Neural cell (in vitro differentiated cells): ENCODE results near the gene CATSPERB.

Source experiments
- EZH2 ChIP-seq: fragments of 200-600, 300-800 bp; shearing (Covaris generic), sonication (generic); IDR thresholded peaks from 2 replicates; pipeline ENCODE4 v1.6.1; 2014; ENCODE audit warnings: antibody characterized with exemption, low read length, borderline replicate concordance, mild to moderate bottlenecking; ENCODE audit not compliant: insufficient read depth, poor library complexity, severe bottlenecking
- MXI1 ChIP-seq: fragments of 450-650 bp; conservative IDR thresholded peaks from 2 replicates; pipeline ENCODE4 v1.6.1; 2014; ENCODE audit warnings: antibody characterized with exemption, mild to moderate bottlenecking; ENCODE audit not compliant: poor library complexity, severe bottlenecking
- POLR2AphosphoS5 ChIP-seq: IDR thresholded peaks from 2 replicates; pipeline ENCODE4 v1.6.1; 2012
- SMC3 ChIP-seq: fragments of 450-650 bp; conservative IDR thresholded peaks from 2 replicates; pipeline ENCODE4 v1.6.1; 2014; ENCODE audit warnings: antibody characterized with exemption, mild to moderate bottlenecking, moderate library complexity; ENCODE audit not compliant: poor library complexity
- TAF1 ChIP-seq: IDR thresholded peaks from 2 replicates; pipeline ENCODE4 v1.6.1; 2012; ENCODE audit warnings: low read depth
- TF ChIP-seq, protein P1 (sequence below): fragments of 450-650 bp; IDR thresholded peaks from 2 replicates; pipeline ENCODE4 v1.5.1; 2014; ENCODE audit warnings: antibody characterized with exemption, mild to moderate bottlenecking, moderate library complexity; ENCODE audit not compliant: poor library complexity, severe bottlenecking
- TF ChIP-seq, protein P2 (sequence below): IDR thresholded peaks from 2 replicates; pipeline ENCODE4 v1.6.1; 2012; ENCODE audit warnings: borderline replicate concordance

DNA sequence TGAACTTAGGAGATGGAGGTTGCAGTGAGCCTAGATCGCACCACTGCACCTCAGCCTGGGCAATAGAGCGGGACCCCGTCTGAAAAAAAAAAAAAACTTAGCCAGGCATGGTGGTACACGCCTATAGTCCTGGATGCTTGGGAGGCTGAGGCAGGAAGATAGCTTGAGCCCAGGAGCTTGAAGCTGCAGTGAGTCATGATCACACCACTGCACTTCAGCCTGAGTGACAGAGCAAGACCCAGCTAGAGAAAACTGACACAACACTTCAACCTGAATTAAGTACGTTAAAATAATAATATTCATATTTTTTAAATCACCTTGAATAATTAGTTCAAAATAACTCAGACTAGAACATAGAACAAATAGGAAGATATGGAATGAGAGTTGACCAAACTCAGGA, 5.7 kb upstream of the CATSPERB start:
- TF ChIP-seq, protein P1, sequence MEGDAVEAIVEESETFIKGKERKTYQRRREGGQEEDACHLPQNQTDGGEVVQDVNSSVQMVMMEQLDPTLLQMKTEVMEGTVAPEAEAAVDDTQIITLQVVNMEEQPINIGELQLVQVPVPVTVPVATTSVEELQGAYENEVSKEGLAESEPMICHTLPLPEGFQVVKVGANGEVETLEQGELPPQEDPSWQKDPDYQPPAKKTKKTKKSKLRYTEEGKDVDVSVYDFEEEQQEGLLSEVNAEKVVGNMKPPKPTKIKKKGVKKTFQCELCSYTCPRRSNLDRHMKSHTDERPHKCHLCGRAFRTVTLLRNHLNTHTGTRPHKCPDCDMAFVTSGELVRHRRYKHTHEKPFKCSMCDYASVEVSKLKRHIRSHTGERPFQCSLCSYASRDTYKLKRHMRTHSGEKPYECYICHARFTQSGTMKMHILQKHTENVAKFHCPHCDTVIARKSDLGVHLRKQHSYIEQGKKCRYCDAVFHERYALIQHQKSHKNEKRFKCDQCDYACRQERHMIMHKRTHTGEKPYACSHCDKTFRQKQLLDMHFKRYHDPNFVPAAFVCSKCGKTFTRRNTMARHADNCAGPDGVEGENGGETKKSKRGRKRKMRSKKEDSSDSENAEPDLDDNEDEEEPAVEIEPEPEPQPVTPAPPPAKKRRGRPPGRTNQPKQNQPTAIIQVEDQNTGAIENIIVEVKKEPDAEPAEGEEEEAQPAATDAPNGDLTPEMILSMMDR: no peak
- TF ChIP-seq MXI1 (no peak), EZH2 (no peak), POLR2AphosphoS5 (no peak), TAF1 (no peak), SMC3 (no peak)
- TF ChIP-seq, protein P2, sequence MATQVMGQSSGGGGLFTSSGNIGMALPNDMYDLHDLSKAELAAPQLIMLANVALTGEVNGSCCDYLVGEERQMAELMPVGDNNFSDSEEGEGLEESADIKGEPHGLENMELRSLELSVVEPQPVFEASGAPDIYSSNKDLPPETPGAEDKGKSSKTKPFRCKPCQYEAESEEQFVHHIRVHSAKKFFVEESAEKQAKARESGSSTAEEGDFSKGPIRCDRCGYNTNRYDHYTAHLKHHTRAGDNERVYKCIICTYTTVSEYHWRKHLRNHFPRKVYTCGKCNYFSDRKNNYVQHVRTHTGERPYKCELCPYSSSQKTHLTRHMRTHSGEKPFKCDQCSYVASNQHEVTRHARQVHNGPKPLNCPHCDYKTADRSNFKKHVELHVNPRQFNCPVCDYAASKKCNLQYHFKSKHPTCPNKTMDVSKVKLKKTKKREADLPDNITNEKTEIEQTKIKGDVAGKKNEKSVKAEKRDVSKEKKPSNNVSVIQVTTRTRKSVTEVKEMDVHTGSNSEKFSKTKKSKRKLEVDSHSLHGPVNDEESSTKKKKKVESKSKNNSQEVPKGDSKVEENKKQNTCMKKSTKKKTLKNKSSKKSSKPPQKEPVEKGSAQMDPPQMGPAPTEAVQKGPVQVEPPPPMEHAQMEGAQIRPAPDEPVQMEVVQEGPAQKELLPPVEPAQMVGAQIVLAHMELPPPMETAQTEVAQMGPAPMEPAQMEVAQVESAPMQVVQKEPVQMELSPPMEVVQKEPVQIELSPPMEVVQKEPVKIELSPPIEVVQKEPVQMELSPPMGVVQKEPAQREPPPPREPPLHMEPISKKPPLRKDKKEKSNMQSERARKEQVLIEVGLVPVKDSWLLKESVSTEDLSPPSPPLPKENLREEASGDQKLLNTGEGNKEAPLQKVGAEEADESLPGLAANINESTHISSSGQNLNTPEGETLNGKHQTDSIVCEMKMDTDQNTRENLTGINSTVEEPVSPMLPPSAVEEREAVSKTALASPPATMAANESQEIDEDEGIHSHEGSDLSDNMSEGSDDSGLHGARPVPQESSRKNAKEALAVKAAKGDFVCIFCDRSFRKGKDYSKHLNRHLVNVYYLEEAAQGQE: no peak
